ENCODE measurements around the gene GJB5. TPM values are rescaled to one million over a fixed set of nuclear protein-coding genes. Genes with fewer than 3 reads are reported as not detected.

The GJB5 gene
- total and polyA plus RNA-seq, 2 of the 8 experiments (the other 6 are each of a cell fraction or from before 2014, with no cell fraction given), result 0.86 to 3.1 TPM

DNA sequence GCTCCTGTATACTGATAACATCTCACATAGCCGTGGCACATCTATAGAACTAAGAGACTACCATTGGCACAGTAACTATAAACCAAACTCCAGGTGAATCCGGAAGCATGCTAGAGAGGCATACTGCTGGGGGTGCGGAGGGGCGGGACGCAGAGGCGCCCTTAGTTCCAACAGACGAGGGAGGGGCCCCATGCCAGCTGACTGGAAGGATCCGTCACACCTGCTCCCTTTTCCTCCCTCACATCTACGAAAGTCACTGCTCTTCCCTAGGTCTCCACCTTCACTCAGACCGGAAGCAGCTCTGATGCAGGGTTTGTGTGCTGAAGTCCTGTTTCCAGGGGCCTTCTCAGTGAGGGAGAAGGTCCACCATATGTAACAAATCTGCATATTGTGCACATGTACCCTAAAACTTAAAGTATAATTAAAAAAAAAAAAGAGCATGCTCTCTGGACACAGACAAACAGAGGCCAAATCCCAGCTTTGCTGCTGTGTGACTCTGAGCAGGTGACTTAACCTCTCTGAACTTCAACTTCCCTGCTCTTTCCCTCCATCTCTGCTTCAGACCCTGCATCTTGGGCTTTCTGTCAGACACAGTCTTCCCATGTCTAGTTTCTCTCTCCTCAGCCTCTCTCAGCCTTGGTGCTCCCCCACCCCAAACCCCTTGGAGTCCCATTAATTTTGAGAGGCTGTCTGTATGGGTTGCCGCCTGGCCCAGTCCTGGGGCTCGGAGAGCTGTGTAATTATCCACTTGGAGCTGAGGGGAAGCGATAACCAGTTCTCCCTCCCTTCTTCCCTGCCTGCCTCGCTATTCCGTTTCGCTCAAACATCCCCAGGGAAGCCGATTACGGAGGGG, 7.8 kb upstream of the GJB5 start (continued):
- TF ChIP-seq HDAC6 (IDR thresholded peaks at IDR 0.05; ENCODE audit: low read depth, low read length), result no peak
- no peak for TF ChIP-seq RFX5 (IDR thresholded peaks at IDR 0.05; ENCODE audit: borderline replicate concordance, low read depth, low read length)
- no peak for TF ChIP-seq CHD2 (IDR thresholded peaks at IDR 0.05; ENCODE audit: low read length)
- TF ChIP-seq NANOG (IDR thresholded peaks at IDR 0.05; ENCODE audit: insufficient read depth, low read depth, low read length, poor library complexity, severe bottlenecking), result no peak
- TF ChIP-seq, protein P1, sequence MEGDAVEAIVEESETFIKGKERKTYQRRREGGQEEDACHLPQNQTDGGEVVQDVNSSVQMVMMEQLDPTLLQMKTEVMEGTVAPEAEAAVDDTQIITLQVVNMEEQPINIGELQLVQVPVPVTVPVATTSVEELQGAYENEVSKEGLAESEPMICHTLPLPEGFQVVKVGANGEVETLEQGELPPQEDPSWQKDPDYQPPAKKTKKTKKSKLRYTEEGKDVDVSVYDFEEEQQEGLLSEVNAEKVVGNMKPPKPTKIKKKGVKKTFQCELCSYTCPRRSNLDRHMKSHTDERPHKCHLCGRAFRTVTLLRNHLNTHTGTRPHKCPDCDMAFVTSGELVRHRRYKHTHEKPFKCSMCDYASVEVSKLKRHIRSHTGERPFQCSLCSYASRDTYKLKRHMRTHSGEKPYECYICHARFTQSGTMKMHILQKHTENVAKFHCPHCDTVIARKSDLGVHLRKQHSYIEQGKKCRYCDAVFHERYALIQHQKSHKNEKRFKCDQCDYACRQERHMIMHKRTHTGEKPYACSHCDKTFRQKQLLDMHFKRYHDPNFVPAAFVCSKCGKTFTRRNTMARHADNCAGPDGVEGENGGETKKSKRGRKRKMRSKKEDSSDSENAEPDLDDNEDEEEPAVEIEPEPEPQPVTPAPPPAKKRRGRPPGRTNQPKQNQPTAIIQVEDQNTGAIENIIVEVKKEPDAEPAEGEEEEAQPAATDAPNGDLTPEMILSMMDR (IDR thresholded peaks at IDR 0.05; ENCODE audit: control extremely low read depth in 1 of 3, insufficient read depth in 1 of 3, low read depth in 1 of 3, low read length in 3 of 3), result no peak
- TF ChIP-seq RAD21 (IDR thresholded peaks at IDR 0.05 in 1 of 2, conservative IDR thresholded peaks at IDR 0.05 in 1 of 2; ENCODE audit: low read depth in 2 of 2, low read length in 2 of 2), result no peak

Data from H1 (cell line).